ENCODE measurements around the gene SPATC1L.
A peak's percentile ranks its signal among the peaks of the same experiment; 100 is the strongest.

DNA sequence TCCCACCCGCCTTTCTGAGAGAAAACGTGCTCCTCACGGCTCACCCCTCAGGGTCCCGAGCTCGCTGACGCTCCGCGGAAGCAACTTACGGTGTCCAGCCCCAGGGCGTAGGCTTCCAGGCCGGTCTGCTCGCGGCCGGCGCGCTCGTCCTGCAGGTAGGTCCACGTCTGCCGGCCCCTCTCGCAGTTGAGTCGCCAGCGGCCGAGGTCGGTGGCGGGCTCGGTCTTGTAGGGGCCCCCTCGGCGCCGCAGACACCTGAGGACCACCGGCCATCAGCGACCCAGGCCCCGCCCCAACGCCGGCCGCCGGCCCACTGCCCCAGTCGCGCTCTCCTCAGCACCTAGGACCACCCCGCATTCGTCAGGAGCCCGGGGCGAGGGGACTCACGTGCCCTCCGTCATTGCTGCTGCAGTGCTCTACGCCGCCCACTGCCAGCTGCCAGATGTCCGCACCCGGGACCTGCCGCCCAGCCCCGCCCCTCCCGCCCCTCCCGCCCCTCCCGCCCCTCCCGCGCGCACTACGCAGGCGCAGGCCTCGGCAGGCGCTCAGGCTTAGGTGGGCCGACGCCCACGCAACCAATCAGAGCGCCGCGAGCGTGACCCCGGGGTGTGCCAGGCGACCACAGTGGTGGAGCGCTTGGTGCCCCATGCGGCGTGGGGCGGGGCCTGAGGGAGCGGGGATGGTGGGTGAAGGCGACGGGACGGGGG is 44.2 kb upstream of the SPATC1L start, which contains the start of gene LSS:
- TF ChIP-seq POLR2AphosphoS5 (IDR thresholded peaks at IDR 0.05; ENCODE audit: low read depth, low read length) (no peak; the same call in 1 of the 2 replicates), SIN3A (IDR thresholded peaks at IDR 0.05; ENCODE audit: borderline replicate concordance, insufficient read depth, low read length) (peak; percentile 84; the same call in 1 of the 2 replicates), TAF1 (IDR thresholded peaks at IDR 0.05; ENCODE audit: borderline replicate concordance, insufficient read depth, low read length) (no peak), FOXP2 (optimal IDR thresholded peaks at IDR 0.05; ENCODE audit: borderline replicate concordance, extremely low read depth, extremely low read length, insufficient read depth) (peak; percentile 81)
- TF ChIP-seq, protein P1, sequence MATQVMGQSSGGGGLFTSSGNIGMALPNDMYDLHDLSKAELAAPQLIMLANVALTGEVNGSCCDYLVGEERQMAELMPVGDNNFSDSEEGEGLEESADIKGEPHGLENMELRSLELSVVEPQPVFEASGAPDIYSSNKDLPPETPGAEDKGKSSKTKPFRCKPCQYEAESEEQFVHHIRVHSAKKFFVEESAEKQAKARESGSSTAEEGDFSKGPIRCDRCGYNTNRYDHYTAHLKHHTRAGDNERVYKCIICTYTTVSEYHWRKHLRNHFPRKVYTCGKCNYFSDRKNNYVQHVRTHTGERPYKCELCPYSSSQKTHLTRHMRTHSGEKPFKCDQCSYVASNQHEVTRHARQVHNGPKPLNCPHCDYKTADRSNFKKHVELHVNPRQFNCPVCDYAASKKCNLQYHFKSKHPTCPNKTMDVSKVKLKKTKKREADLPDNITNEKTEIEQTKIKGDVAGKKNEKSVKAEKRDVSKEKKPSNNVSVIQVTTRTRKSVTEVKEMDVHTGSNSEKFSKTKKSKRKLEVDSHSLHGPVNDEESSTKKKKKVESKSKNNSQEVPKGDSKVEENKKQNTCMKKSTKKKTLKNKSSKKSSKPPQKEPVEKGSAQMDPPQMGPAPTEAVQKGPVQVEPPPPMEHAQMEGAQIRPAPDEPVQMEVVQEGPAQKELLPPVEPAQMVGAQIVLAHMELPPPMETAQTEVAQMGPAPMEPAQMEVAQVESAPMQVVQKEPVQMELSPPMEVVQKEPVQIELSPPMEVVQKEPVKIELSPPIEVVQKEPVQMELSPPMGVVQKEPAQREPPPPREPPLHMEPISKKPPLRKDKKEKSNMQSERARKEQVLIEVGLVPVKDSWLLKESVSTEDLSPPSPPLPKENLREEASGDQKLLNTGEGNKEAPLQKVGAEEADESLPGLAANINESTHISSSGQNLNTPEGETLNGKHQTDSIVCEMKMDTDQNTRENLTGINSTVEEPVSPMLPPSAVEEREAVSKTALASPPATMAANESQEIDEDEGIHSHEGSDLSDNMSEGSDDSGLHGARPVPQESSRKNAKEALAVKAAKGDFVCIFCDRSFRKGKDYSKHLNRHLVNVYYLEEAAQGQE (IDR thresholded peaks at IDR 0.05; ENCODE audit: insufficient read depth in 1 of 2, low read depth in 2 of 2, low read length in 2 of 2) = no peak
